ENCODE results near the gene ASXL1. TPM values are rescaled to one million over a fixed set of nuclear protein-coding genes. Genes with fewer than 3 reads are reported as not detected.
"Not testable (repeated sequence)": the region's sequence is repeated elsewhere in the genome, so short reads cannot be mapped to it uniquely, and the experiment has no call there.

Gene ASXL1
- total RNA-seq, 4 donors from 2014 or later = 43.5 to 79.8 (median 58.4) TPM

DNA sequence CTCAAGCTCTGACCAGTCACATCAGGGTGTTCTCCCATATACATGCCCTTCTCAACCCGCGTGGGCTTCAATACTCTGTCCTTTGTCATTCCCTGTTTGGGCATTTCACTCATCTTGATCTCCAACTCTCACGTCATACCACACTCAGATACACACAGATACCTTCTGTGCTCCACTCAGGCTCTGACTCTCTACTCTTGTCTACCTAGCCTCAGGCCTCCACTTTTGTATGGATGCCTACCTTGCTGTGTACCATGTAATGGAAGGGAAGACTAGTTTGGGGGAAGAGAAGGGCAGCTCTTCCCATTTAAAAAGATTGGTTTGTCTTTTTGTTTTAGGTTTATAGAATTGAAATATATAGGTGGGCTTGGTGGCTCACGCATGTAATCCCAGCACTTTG, 48.6 kb downstream of the ASXL1 start:
- no peaks in the 10 kb centered on the region for H3K9me3 ChIP-seq
- H3K4me1 ChIP-seq = peaks cover 0 to 3% (median 0%) of the 10 kb centered on the region in 3 donors
- H3K27ac ChIP-seq = no peak overlapping the region
- no peak for ATAC-seq
- no peak for TF ChIP-seq EP300 (IDR thresholded peaks at IDR 0.05)
- no peak for TF ChIP-seq POLR2A (IDR thresholded peaks at IDR 0.05)
- no peak for TF ChIP-seq POLR2AphosphoS5 (IDR thresholded peaks at IDR 0.05)
- TF ChIP-seq, protein P1, sequence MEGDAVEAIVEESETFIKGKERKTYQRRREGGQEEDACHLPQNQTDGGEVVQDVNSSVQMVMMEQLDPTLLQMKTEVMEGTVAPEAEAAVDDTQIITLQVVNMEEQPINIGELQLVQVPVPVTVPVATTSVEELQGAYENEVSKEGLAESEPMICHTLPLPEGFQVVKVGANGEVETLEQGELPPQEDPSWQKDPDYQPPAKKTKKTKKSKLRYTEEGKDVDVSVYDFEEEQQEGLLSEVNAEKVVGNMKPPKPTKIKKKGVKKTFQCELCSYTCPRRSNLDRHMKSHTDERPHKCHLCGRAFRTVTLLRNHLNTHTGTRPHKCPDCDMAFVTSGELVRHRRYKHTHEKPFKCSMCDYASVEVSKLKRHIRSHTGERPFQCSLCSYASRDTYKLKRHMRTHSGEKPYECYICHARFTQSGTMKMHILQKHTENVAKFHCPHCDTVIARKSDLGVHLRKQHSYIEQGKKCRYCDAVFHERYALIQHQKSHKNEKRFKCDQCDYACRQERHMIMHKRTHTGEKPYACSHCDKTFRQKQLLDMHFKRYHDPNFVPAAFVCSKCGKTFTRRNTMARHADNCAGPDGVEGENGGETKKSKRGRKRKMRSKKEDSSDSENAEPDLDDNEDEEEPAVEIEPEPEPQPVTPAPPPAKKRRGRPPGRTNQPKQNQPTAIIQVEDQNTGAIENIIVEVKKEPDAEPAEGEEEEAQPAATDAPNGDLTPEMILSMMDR (IDR thresholded peaks at IDR 0.05) = no peak
- peaks cover 0 to 42% of the 10 kb centered on the region in 2 donors for H3K36me3 ChIP-seq
- H3K27me3 ChIP-seq = no peaks in the 10 kb centered on the region
- H3K4me3 ChIP-seq = no peak overlapping the region
- WGBS, 2 donors (ENCODE audit: low coverage in 1 of 2) = 97 to 100% methylated on average over 4 of the region's 4 CpGs

DNA sequence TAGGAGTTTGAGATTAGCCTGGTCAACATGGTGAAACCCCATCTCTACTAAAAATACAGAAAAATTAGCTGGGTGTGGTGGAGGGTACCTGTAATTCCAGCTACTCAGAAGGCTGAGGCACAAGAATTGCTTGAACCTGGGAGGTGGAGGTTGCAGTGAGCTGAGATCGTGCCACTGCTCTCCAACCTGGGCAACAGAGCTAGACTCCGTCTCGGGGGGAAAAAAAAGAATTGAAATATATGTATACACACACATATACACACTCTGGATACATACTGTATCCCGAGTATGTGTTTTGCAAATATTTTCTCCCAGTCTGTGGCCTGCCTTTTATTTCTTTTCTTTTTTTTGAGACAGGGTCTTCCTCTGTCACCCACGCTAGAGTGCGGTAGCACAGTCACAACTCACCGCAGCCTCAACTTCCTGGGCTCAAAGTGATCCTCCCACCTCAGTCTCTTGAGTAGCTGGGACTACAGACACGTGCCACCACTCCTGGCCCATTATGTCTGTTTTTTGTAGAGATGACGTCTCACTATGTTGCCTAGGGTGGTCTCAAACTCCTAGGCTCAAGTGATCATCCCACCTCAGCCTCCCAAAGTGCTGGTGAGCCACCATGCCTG, 49.1 kb downstream of the ASXL1 start:
- 90 to 92% methylated on average over 3 to 9 of the region's 9 CpGs for WGBS, 2 donors (ENCODE audit: low coverage in 1 of 2)
- not testable (repeated sequence) for H3K4me1 ChIP-seq, H3K27me3 ChIP-seq, H3K4me3 ChIP-seq, ATAC-seq, H3K9me3 ChIP-seq, H3K27ac ChIP-seq
- peaks cover 0 to 36% of the 10 kb centered on the region in 2 donors for H3K36me3 ChIP-seq

DNA sequence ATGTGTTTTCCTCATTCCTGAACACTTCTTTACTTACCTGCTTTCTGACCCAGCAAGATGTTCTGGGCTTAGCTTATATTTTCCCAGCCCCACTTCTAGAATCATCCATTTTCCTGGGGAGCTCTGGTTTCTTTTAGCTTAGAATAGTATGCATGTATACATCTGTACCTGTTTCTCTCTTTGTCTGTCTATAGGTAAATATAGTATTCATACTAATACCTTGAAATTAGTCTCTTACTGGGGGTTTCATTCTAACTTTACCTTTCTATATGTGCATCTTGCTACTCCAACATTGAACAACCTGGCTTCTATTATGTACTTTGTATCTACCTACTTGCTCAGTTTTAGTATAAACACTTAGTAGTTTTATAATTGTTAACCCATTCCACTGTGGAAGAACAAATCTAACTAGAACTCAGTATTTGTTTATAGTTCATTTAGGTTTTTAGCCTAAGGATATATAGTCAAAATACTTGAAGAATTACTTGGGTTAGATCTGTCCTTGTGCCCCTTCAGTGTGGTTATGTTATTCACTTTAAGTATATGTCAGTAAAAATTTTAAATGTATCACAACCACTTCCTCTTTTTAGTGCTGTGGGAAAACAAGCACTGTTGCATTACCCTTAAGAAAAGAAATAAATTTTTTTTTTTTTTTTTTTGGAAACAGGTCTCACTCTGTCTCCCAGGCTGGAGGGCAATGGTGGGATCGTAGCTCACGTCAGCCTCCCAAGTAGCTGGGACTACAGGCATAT, 54.0 kb downstream of the ASXL1 start:
- H3K4me1 ChIP-seq = peaks cover 0 to 22% (median 0%) of the 10 kb centered on the region in 3 donors
- WGBS, 2 donors (ENCODE audit: low coverage in 1 of 2) = 63% methylated on average over 2 of the region's 2 CpGs; no CpG with 5 or more reads in 1 of the 2 donors
- H3K36me3 ChIP-seq = peaks cover 0 to 28% of the 10 kb centered on the region in 2 donors
- no peak overlapping the region for H3K27ac ChIP-seq
- no peaks in the 10 kb centered on the region for H3K9me3 ChIP-seq
- TF ChIP-seq POLR2A (IDR thresholded peaks at IDR 0.05) = no peak
- TF ChIP-seq, protein P1 (IDR thresholded peaks at IDR 0.05) = no peak
- TF ChIP-seq POLR2AphosphoS5 (IDR thresholded peaks at IDR 0.05) = no peak
- TF ChIP-seq EP300 (IDR thresholded peaks at IDR 0.05) = no peak
- H3K4me3 ChIP-seq = no peak overlapping the region
- no peak for ATAC-seq
- no peaks in the 10 kb centered on the region for H3K27me3 ChIP-seq

GRCh38 chr20:32415494-32415893, 57.4 kb downstream of the ASXL1 start:
- no peaks in the 10 kb centered on the region for H3K9me3 ChIP-seq
- H3K36me3 ChIP-seq = peaks cover 0 to 3% of the 10 kb centered on the region in 2 donors
- no peak overlapping the region for H3K4me3 ChIP-seq
- TF ChIP-seq EP300 (IDR thresholded peaks at IDR 0.05) = no peak
- TF ChIP-seq POLR2A (IDR thresholded peaks at IDR 0.05) = no peak
- no peak for TF ChIP-seq POLR2AphosphoS5 (IDR thresholded peaks at IDR 0.05)
- TF ChIP-seq, protein P1 (IDR thresholded peaks at IDR 0.05) = no peak
- ATAC-seq = no peak
- H3K27ac ChIP-seq = no peak overlapping the region
- peaks cover 0 to 31% (median 0%) of the 10 kb centered on the region in 3 donors for H3K4me1 ChIP-seq
- no peaks in the 10 kb centered on the region for H3K27me3 ChIP-seq
- 50 to 69% methylated on average over 2 of the region's 2 CpGs for WGBS, 2 donors (ENCODE audit: low coverage in 1 of 2)

- Histone ChIP-seq H3K4me3 (no peak overlapping the region), H3K36me3 (no peaks in the 10 kb centered on the region), H3K4me1 (peaks cover 0 to 38% (median 0%) of the 10 kb centered on the region in 3 donors), H3K9me3 (no peaks in the 10 kb centered on the region), H3K27ac (no peak overlapping the region), H3K27me3 (no peaks in the 10 kb centered on the region)
- 78 to 81% methylated on average over 2 of the region's 2 CpGs for WGBS, 2 donors (ENCODE audit: low coverage in 1 of 2)
- ATAC-seq = no peak
- no peak for TF ChIP-seq POLR2AphosphoS5 (IDR thresholded peaks at IDR 0.05)
- no peak for TF ChIP-seq EP300 (IDR thresholded peaks at IDR 0.05)
- TF ChIP-seq POLR2A (IDR thresholded peaks at IDR 0.05) = no peak
- TF ChIP-seq, protein P1 (IDR thresholded peaks at IDR 0.05) = no peak
Observed at GRCh38 chr20:32416206-32416605, 58.1 kb downstream of the ASXL1 start.

All from gastroesophageal sphincter (tissue), 4 donors.